ENCODE measurements around the gene CMIP.

CMIP gene

GRCh38 chr16:81566086-81567007 is 121.7 kb downstream of the CMIP start:
- H3K9me3 Mint-ChIP-seq = no peaks in the 10 kb centered on the region
- ATAC-seq = no peak
- H3K36me3 Mint-ChIP-seq = peaks cover 6% of the 10 kb centered on the region
- H3K4me3 Mint-ChIP-seq = no peak overlapping the region
- no peaks in the 10 kb centered on the region for H3K27me3 Mint-ChIP-seq
- H3K4me1 Mint-ChIP-seq = peaks cover 48% of the 10 kb centered on the region
- no peak overlapping the region for H3K27ac Mint-ChIP-seq

- H3K27me3 Mint-ChIP-seq = no peaks in the 10 kb centered on the region
- H3K27ac Mint-ChIP-seq = no peak overlapping the region
- no peak for ATAC-seq
- no peaks in the 10 kb centered on the region for H3K9me3 Mint-ChIP-seq
- H3K4me1 Mint-ChIP-seq = peaks cover 44% of the 10 kb centered on the region
- H3K36me3 Mint-ChIP-seq = peaks cover 6% of the 10 kb centered on the region
- no peak overlapping the region for H3K4me3 Mint-ChIP-seq
These were observed 122.5 kb downstream of the CMIP start for GRCh38 chr16:81567087-81567486.

GRCh38 chr16:81567987-81568748 is 123.6 kb downstream of the CMIP start:
- Mint-ChIP-seq H3K27ac (peak overlapping the region; percentile 16), H3K9me3 (no peaks in the 10 kb centered on the region), H3K36me3 (peaks cover 6% of the 10 kb centered on the region), H3K27me3 (no peaks in the 10 kb centered on the region), H3K4me1 (peaks cover 53% of the 10 kb centered on the region), H3K4me3 (no peak overlapping the region)
- no peak for ATAC-seq

GRCh38 chr16:81568749-81569087 is 124.1 kb downstream of the CMIP start:
- no peak for ATAC-seq
- Mint-ChIP-seq H3K27ac (peak overlapping the region; percentile 16), H3K4me1 (peaks cover 53% of the 10 kb centered on the region), H3K27me3 (no peaks in the 10 kb centered on the region), H3K36me3 (peaks cover 6% of the 10 kb centered on the region), H3K9me3 (no peaks in the 10 kb centered on the region), H3K4me3 (no peak overlapping the region)

- no peak for ATAC-seq
These were observed 124.9 kb downstream of the CMIP start for GRCh38 chr16:81569361-81570034.

GRCh38 chr16:81570151-81570846 is 125.7 kb downstream of the CMIP start:
- H3K27ac Mint-ChIP-seq = no peak overlapping the region

More at GRCh38 chr16:81569361-81570034, 124.9 kb downstream of the CMIP start:
- Mint-ChIP-seq H3K36me3 (peaks cover 3% of the 10 kb centered on the region), H3K27ac (no peak overlapping the region), H3K9me3 (no peaks in the 10 kb centered on the region), H3K27me3 (no peaks in the 10 kb centered on the region), H3K4me1 (peaks cover 48% of the 10 kb centered on the region), H3K4me3 (no peak overlapping the region)

GRCh38 chr16:81571175-81571574 is 126.6 kb downstream of the CMIP start:
- H3K27me3 Mint-ChIP-seq = no peaks in the 10 kb centered on the region

More at GRCh38 chr16:81570151-81570846, 125.7 kb downstream of the CMIP start:
- no peak for ATAC-seq
- no peaks in the 10 kb centered on the region for H3K27me3 Mint-ChIP-seq
- H3K4me1 Mint-ChIP-seq = peaks cover 44% of the 10 kb centered on the region
- no peaks in the 10 kb centered on the region for H3K9me3 Mint-ChIP-seq
- H3K4me3 Mint-ChIP-seq = no peak overlapping the region
- H3K36me3 Mint-ChIP-seq = no peaks in the 10 kb centered on the region

GRCh38 chr16:81571592-81572385 is 127.2 kb downstream of the CMIP start:
- no peaks in the 10 kb centered on the region for H3K9me3 Mint-ChIP-seq
- no peaks in the 10 kb centered on the region for H3K27me3 Mint-ChIP-seq
- no peak for ATAC-seq
- no peak overlapping the region for H3K4me3 Mint-ChIP-seq
- no peak overlapping the region for H3K27ac Mint-ChIP-seq
- H3K36me3 Mint-ChIP-seq = no peaks in the 10 kb centered on the region
- H3K4me1 Mint-ChIP-seq = peaks cover 44% of the 10 kb centered on the region

More at GRCh38 chr16:81571175-81571574, 126.6 kb downstream of the CMIP start:
- ATAC-seq = no peak
- no peaks in the 10 kb centered on the region for H3K9me3 Mint-ChIP-seq
- no peaks in the 10 kb centered on the region for H3K36me3 Mint-ChIP-seq
- H3K4me1 Mint-ChIP-seq = peaks cover 44% of the 10 kb centered on the region
- no peak overlapping the region for H3K27ac Mint-ChIP-seq
- no peak overlapping the region for H3K4me3 Mint-ChIP-seq

GRCh38 chr16:81572386-81573144 is 128.0 kb downstream of the CMIP start:
- no peaks in the 10 kb centered on the region for H3K36me3 Mint-ChIP-seq
- H3K4me1 Mint-ChIP-seq = peaks cover 40% of the 10 kb centered on the region
- H3K4me3 Mint-ChIP-seq = no peak overlapping the region
- H3K27ac Mint-ChIP-seq = no peak overlapping the region
- H3K27me3 Mint-ChIP-seq = no peaks in the 10 kb centered on the region
- H3K9me3 Mint-ChIP-seq = no peaks in the 10 kb centered on the region
- no peak for ATAC-seq

- no peak overlapping the region for H3K27ac Mint-ChIP-seq
- no peak for ATAC-seq
- H3K27me3 Mint-ChIP-seq = no peaks in the 10 kb centered on the region
- H3K4me3 Mint-ChIP-seq = no peak overlapping the region
- peaks cover 30% of the 10 kb centered on the region for H3K4me1 Mint-ChIP-seq
- H3K36me3 Mint-ChIP-seq = no peaks in the 10 kb centered on the region
- H3K9me3 Mint-ChIP-seq = no peaks in the 10 kb centered on the region
These were observed 129.0 kb downstream of the CMIP start for GRCh38 chr16:81573533-81574020.

GRCh38 chr16:81574168-81574567 is 129.6 kb downstream of the CMIP start:
- no peak for ATAC-seq
- Mint-ChIP-seq H3K4me3 (no peak overlapping the region), H3K27ac (no peak overlapping the region)

GRCh38 chr16:81575307-81575706 is 130.7 kb downstream of the CMIP start:
- H3K36me3 Mint-ChIP-seq = no peaks in the 10 kb centered on the region
- H3K4me3 Mint-ChIP-seq = no peak overlapping the region
- ATAC-seq = no peak
- H3K27ac Mint-ChIP-seq = no peak overlapping the region
- no peaks in the 10 kb centered on the region for H3K27me3 Mint-ChIP-seq
- no peaks in the 10 kb centered on the region for H3K9me3 Mint-ChIP-seq
- H3K4me1 Mint-ChIP-seq = peaks cover 19% of the 10 kb centered on the region

More at GRCh38 chr16:81574168-81574567, 129.6 kb downstream of the CMIP start:
- H3K4me1 Mint-ChIP-seq = peaks cover 24% of the 10 kb centered on the region
- no peaks in the 10 kb centered on the region for H3K9me3 Mint-ChIP-seq
- no peaks in the 10 kb centered on the region for H3K36me3 Mint-ChIP-seq
- H3K27me3 Mint-ChIP-seq = no peaks in the 10 kb centered on the region

- Mint-ChIP-seq H3K4me1 (peaks cover 17% of the 10 kb centered on the region), H3K36me3 (peaks cover 3% of the 10 kb centered on the region), H3K9me3 (no peaks in the 10 kb centered on the region), H3K27ac (no peak overlapping the region), H3K27me3 (no peaks in the 10 kb centered on the region), H3K4me3 (no peak overlapping the region)
- ATAC-seq = no peak
These were observed 131.2 kb downstream of the CMIP start for GRCh38 chr16:81575834-81576233.
